ENCODE results near the gene PLEKHF1.

Gene PLEKHF1

DNA sequence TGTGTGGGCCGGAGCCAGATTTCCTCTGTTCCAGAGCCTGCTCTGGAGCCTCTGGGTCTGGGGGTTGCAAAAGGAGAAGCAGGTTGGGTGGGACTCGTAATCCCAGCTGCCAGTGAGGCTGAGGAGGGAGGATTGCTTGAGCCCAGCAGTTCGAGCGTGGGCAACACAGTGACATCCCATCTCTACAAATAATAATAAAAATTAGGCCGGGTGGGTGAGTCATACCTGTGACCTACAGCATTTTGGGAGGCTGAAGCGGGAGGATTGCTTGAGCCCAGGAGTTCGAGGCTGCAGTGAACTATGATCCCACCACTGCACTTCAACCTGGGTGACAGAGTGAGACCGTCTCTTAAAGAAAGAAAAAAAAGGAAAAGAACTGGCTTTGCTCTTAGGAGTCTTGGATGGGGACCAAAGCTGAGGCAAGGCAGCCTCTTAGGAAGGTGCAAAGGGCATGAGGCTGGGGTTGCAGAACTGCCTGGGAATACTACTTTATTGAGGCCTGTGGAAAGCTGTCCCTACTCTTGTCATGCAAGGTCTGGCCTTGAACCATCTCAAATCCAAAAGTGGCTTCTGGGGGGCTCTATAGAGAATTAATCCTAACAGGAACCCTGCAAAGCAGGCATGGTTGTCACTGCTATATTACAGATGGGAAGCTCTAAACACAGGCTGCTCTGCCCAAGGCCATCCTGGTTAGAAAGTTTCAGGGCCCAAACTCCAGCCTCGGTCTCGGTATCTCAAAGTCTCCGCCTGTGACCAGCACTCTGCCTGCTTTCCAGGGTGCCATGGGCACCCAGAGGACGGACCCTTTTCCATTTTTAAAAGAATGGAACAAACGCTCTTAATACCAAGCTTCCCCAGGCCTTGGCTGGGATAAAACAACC is 50.7 kb downstream of the PLEKHF1 start:
- FAIRE-seq = no peak
- TF ChIP-seq POLR2A (IDR thresholded peaks at IDR 0.05; ENCODE audit: low read depth, low read length) = no peak
- no peak for DNase-seq (ENCODE audit: insufficient read length, low spot score)

DNA sequence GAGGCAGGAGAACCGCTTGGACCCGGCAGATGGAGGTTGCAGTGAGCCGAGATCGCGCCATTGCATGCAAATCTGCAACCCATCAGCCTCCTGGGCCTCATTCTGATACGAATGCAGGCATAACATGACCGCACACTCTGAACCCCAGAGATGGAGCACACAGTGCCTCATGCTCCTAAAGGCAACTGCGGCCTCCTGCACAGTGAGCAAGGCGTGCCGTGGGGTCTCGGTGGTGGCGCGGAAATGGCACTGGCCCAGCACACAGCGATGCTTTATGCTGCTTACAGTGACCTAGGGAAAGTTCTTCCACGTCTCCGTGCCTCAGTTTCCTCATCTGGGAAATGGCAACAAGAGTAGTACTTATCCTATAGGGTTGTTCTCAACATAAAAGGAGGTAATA is 51.8 kb downstream of the PLEKHF1 start:
- DNase-seq (ENCODE audit: insufficient read length, low spot score) = no peak
- no peak for FAIRE-seq
- no peak for TF ChIP-seq POLR2A (IDR thresholded peaks at IDR 0.05; ENCODE audit: low read depth, low read length)

DNA sequence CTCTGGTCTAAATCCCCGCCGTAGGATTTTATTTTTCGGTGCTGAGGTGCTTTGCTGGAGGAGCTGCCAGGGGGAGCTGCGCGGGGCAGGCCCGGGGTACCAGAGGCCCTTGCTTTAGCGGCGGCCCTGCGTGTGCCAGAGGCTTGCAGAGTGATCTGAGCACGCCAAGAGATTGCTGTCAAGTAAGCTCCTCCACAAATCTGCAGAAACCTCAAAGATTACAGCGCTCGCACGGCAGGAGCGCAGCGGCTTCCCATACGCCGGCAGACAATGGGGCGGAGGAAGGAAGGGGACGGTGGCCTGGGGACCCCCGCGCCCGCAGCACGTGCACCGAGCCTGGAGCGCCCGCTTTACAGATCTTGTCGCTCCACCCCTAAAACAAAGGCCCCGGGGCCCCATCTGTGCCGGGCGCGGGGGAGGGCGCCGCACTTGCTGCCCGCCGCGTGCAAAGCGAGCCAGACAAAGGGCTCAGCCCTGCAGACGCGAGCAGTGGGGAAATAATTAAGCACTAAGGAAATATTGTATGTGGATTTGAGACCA is 58.9 kb downstream of the PLEKHF1 start:
- FAIRE-seq = no peak

GRCh38 chr19:29724746-29725145 is 59.5 kb downstream of the PLEKHF1 start:
- TF ChIP-seq POLR2A (IDR thresholded peaks at IDR 0.05; ENCODE audit: low read depth, low read length) = no peak
- no peak for FAIRE-seq
- DNase-seq (ENCODE audit: insufficient read length, low spot score) = no peak

More for the DNA sequence above, 58.9 kb downstream of the PLEKHF1 start:
- no peak for TF ChIP-seq POLR2A (IDR thresholded peaks at IDR 0.05; ENCODE audit: low read depth, low read length)
- DNase-seq (ENCODE audit: insufficient read length, low spot score) = no peak

Measured in H54 (cell line).